H1 (cell line): ENCODE measurements around the gene CD7. TPM values are rescaled to one million over a fixed set of nuclear protein-coding genes. Genes with fewer than 3 reads are reported as not detected.

Source experiments
- CTCF ChIA-PET: fragments of 300-600 bp; sonication (Branson Sonifier 250); formaldehyde crosslinking; loops from one replicate; lab custom pipeline; 2021; ENCODE audit not compliant: partially characterized antibody; lab: Charles Lee
- POLR2A ChIA-PET: fragments of 300-600 bp; sonication (Branson Sonifier 250); formaldehyde crosslinking; loops from one replicate; lab custom pipeline; 2021; ENCODE audit warnings: inconsistent platforms; ENCODE audit not compliant: partially characterized antibody; lab: Charles Lee
- DNase-seq, 2 experiments: peaks; one replicate each; pipeline versions ENCODE4 v3.0.0 to v3.0.0-alpha.2; 2010 to 2022; ENCODE audit warnings: low spot score in 2 of 2, low read depth in 1 of 2, mixed read lengths in 1 of 2
- FAIRE-seq: peaks from 2 replicates; lab custom pipeline; 2011; peaks lifted over from hg19 to GRCh38; lab: Jason Lieb, UNC
- H2AFZ ChIP-seq: 2 replicates; pipeline ENCODE4 v1.8.1; 2012; ENCODE audit warnings: low read length, inconsistent platforms
- H2AK5ac ChIP-seq: 2 replicates; pipeline ENCODE4 v1.6.1; 2013; ENCODE audit warnings: low read depth, low read length
- H2BK120ac ChIP-seq: replicated peaks from 2 replicates; pipeline ENCODE3; 2013; ENCODE audit warnings: low read depth, low read length, inconsistent platforms
- H2BK12ac ChIP-seq: 2 replicates; pipeline ENCODE4 v1.6.1; 2013; ENCODE audit warnings: low read depth, low read length
- H2BK15ac ChIP-seq: 2 replicates; pipeline ENCODE4 v1.6.1; 2013; ENCODE audit warnings: low read length
- H2BK20ac ChIP-seq: 2 replicates; pipeline ENCODE4 v1.6.1; 2013; ENCODE audit warnings: low read length
- H2BK5ac ChIP-seq: 2 replicates; pipeline ENCODE4 v1.6.1; 2013; ENCODE audit warnings: low read depth, low read length
- H3K14ac ChIP-seq: 2 replicates; pipeline ENCODE4 v1.6.1; 2013; ENCODE audit warnings: inconsistent platforms; ENCODE audit not compliant: insufficient read length
- H3K18ac ChIP-seq: 2 replicates; pipeline ENCODE4 v1.6.1; 2013; ENCODE audit warnings: low read length; ENCODE audit errors: extremely low read depth
- H3K23ac ChIP-seq: 2 replicates; pipeline ENCODE4 v1.6.1; 2013; ENCODE audit warnings: inconsistent platforms; ENCODE audit not compliant: insufficient read length
- H3K23me2 ChIP-seq: 2 replicates; pipeline ENCODE4 v1.6.1; 2013; ENCODE audit warnings: low read depth, low read length
- H3K27ac ChIP-seq: 2 replicates; pipeline ENCODE4 v1.6.1; 2011; ENCODE audit warnings: low read depth, low read length, inconsistent platforms
- H3K27me3 ChIP-seq, 4 experiments: replicated peaks in 1 of 4; 1 replicate in 1 of 4; 2 replicates in 3 of 4; pipeline versions ENCODE4 v1.6.1 to v1.8.1; 2011 to 2013; ENCODE audit warnings: low read length in 3 of 4, mild to moderate bottlenecking in 3 of 4, inconsistent platforms in 2 of 4, mixed read lengths in 2 of 4, moderate library complexity in 1 of 4; ENCODE audit not compliant: control insufficient read depth in 3 of 4, insufficient read depth in 3 of 4; ENCODE audit errors: extremely low read depth in 1 of 4
- H3K36me3 ChIP-seq, 4 experiments: 2 replicates each; pipeline versions ENCODE4 v1.6.1 to v1.8.1; 2011 to 2013; ENCODE audit warnings: mild to moderate bottlenecking in 4 of 4, low read length in 3 of 4, moderate library complexity in 2 of 4, control low read depth in 1 of 4, inconsistent platforms in 1 of 4; ENCODE audit not compliant: insufficient read depth in 4 of 4, control insufficient read depth in 2 of 4
- H3K4ac ChIP-seq: replicated peaks from 2 replicates; pipeline ENCODE3; 2013; ENCODE audit warnings: low read length, low read depth, mixed read lengths, inconsistent platforms; ENCODE audit not compliant: insufficient read length
- H3K4me1 ChIP-seq, 4 experiments: replicated peaks in 1 of 4; 1 replicate in 1 of 4; 2 replicates in 3 of 4; pipeline versions ENCODE4 v1.6.1 to v1.8.1; 2011 to 2013; ENCODE audit warnings: low read length in 3 of 4, inconsistent platforms in 2 of 4, mixed read lengths in 1 of 4; ENCODE audit not compliant: insufficient read depth in 4 of 4, control insufficient read depth in 3 of 4
- H3K4me2 ChIP-seq, 2 experiments: 2 replicates each; pipeline versions ENCODE4 v1.6.1 to v1.8.1; 2011 to 2013; ENCODE audit warnings: low read depth in 2 of 2, low read length in 2 of 2, control low read depth in 1 of 2, inconsistent platforms in 1 of 2, mild to moderate bottlenecking in 1 of 2; ENCODE audit not compliant: insufficient read depth in 1 of 2
- H3K4me3 ChIP-seq, 4 experiments: fragments of 200-600, 300-600 bp in 1 of 4; sonication (generic), shearing (Covaris generic), sonication (Bioruptor Twin) in 1 of 4; 2 replicates each; pipeline versions ENCODE4 v1.5.1 to v1.8.1; 2011 to 2016; ENCODE audit warnings: low read length in 4 of 4, low read depth in 3 of 4, control low read depth in 2 of 4, inconsistent platforms in 2 of 4, mild to moderate bottlenecking in 2 of 4, mixed read lengths in 1 of 4, moderate library complexity in 1 of 4; ENCODE audit not compliant: insufficient read depth in 2 of 4; ENCODE audit errors: extremely low read depth in 1 of 4
- H3K56ac ChIP-seq: replicated peaks from 2 replicates; pipeline ENCODE3; 2013; ENCODE audit warnings: low read depth, mild to moderate bottlenecking, mixed read lengths, low read length, inconsistent platforms; ENCODE audit not compliant: insufficient read length
- H3K79me1 ChIP-seq: 2 replicates; pipeline ENCODE4 v1.6.1; 2013; ENCODE audit warnings: low read depth, low read length, control low read depth
- H3K79me2 ChIP-seq, 2 experiments: 2 replicates each; pipeline versions ENCODE4 v1.6.1 to v1.8.1; 2012 to 2013; ENCODE audit warnings: low read length in 2 of 2, mild to moderate bottlenecking in 2 of 2, inconsistent platforms in 1 of 2; ENCODE audit not compliant: insufficient read depth in 2 of 2, control insufficient read depth in 1 of 2
- H3K9ac ChIP-seq, 4 experiments: replicated peaks in 1 of 4; 1 replicate in 1 of 4; 2 replicates in 3 of 4; pipeline versions ENCODE4 v1.6.1 to v1.8.1; 2011 to 2013; ENCODE audit warnings: low read depth in 3 of 4, low read length in 3 of 4, control low read depth in 2 of 4, mild to moderate bottlenecking in 2 of 4, moderate library complexity in 2 of 4, inconsistent platforms in 1 of 4; ENCODE audit errors: extremely low read depth in 1 of 4
- H3K9me3 ChIP-seq, 2 experiments: 2 replicates each; pipeline versions ENCODE4 v1.6.1 to v1.8.1; 2012 to 2013; ENCODE audit warnings: mild to moderate bottlenecking in 2 of 2, moderate library complexity in 2 of 2, control low read depth in 1 of 2, inconsistent platforms in 1 of 2, low read depth in 1 of 2, low read length in 1 of 2, mixed read lengths in 1 of 2; ENCODE audit not compliant: insufficient read depth in 2 of 2
- H4K20me1 ChIP-seq, 2 experiments: replicated peaks in 1 of 2; 2 replicates each; pipeline versions ENCODE3 to v1.8.1; 2011 to 2013; ENCODE audit warnings: inconsistent platforms in 2 of 2, low read length in 2 of 2, mild to moderate bottlenecking in 1 of 2; ENCODE audit not compliant: insufficient read depth in 2 of 2, control insufficient read depth in 1 of 2
- H4K5ac ChIP-seq: 2 replicates; pipeline ENCODE4 v1.6.1; 2013; ENCODE audit warnings: low read length, low read depth, mixed read lengths, inconsistent platforms; ENCODE audit not compliant: insufficient read length
- H4K8ac ChIP-seq: 2 replicates; pipeline ENCODE4 v1.8.0; 2013; ENCODE audit warnings: mild to moderate bottlenecking, moderate library complexity, low read length, inconsistent platforms; ENCODE audit not compliant: insufficient read depth; ENCODE audit errors: extremely low read depth
- H4K91ac ChIP-seq: replicated peaks from 2 replicates; pipeline ENCODE3; 2013; ENCODE audit warnings: low read length, mixed read lengths, inconsistent platforms; ENCODE audit not compliant: insufficient read length
- FOSL1 ChIP-seq: IDR thresholded peaks from 2 replicates; pipeline ENCODE4 v1.6.1; 2011; ENCODE audit warnings: mild to moderate bottlenecking, low read depth, low read length, moderate library complexity; ENCODE audit not compliant: insufficient read depth
- KDM4A ChIP-seq: IDR thresholded peaks from one replicate; pipeline ENCODE4 v1.7.1; 2012; ENCODE audit warnings: low read depth, mild to moderate bottlenecking, moderate library complexity, low read length, inconsistent platforms; ENCODE audit not compliant: severe bottlenecking
- MAFK ChIP-seq: IDR thresholded peaks from 2 replicates; pipeline ENCODE4 v1.6.1; 2012; ENCODE audit warnings: low read depth, mild to moderate bottlenecking, improper control_type of control experiment, low read length
- TAF7 ChIP-seq: optimal IDR thresholded peaks from 2 replicates; pipeline ENCODE3; 2011; ENCODE audit warnings: low read depth, mild to moderate bottlenecking, inconsistent platforms, low read length, moderate library complexity, borderline replicate concordance
- WGBS, 2 experiments: shearing (Covaris generic) in 1 of 2; methylation state at CpG; one replicate each; pipeline versions ENCODE4 v1.1.6 to v1.1.7; 2013 to 2015; ENCODE audit warnings: low lambda C conversion rate in 2 of 2, mixed read lengths in 2 of 2, inconsistent platforms in 1 of 2, low coverage in 1 of 2, missing lambda C conversion rate in 1 of 2; ENCODE audit not compliant: insufficient replicate concordance in 2 of 2, insufficient coverage in 1 of 2, insufficient read length in 1 of 2; ENCODE audit errors: extremely low coverage in 1 of 2, missing lambda C conversion rate in 1 of 2; 5-methylcytosine and 5-hydroxymethylcytosine counted together
- polyA plus RNA-seq, 7 experiments: library from polyadenylated mRNA; depleted of rRNA in 3 of 7; stranded (reverse) in 5 of 7; unstranded in 2 of 7; fragments of >200 nt in 5 of 7; fragments of 200-250 nt in 2 of 7; gene quantifications; 1 replicate in 5 of 7; 2 replicates in 1 of 7; 4 replicates in 1 of 7; pipeline versions ENCODE4 v1.2.1 to v1.2.3, GENCODE V29; 2011 to 2013; ENCODE audit warnings: missing spikeins in 2 of 7, mixed read lengths in 2 of 7
- total RNA-seq: library from RNA; stranded (reverse); fragmentation: NEBNext Ultra II Directional; extraction: Animal tissue kit (Norgen Biotek cat#: 25700); gene quantifications from 2 replicates; pipeline ENCODE4 v1.2.1, GENCODE V29; 2021

Gene CD7
- total and polyA plus RNA-seq, 2 of the 8 experiments (the other 6 are each of a cell fraction or from before 2014, with no cell fraction given): 0.83 to 0.86 TPM

- no peak overlapping the region for H2BK120ac ChIP-seq
- H3K4me1 ChIP-seq: peaks cover 0 to 5% (median 4%) of the 10 kb centered on the region in 4 experiments; a peak in 5 of 7 replicates
- H3K23ac ChIP-seq: no peak overlapping the region
- POLR2A ChIA-PET: interaction anchor here (0.8 to 1.4 kb wide), 3 partner anchors 16 to 81 kb away, joined by 3 to 6 read pairs (median 3); no protein-coding TSS in a partner anchor
- WGBS, 2 experiments: 82% methylated on average over 29 of the region's 29 CpGs; no CpG with 5 or more reads in 1 of the 2 experiments
- no peak overlapping the region for H3K27ac ChIP-seq
- no peak overlapping the region for H3K56ac ChIP-seq
- no peak overlapping the region for H2BK12ac ChIP-seq
- no peak overlapping the region for H2BK20ac ChIP-seq
- DNase-seq (no peak), FAIRE-seq (no peak)
- peak overlapping the region; percentile 25 for H4K8ac ChIP-seq
- H3K18ac ChIP-seq: no peak overlapping the region
- no peak overlapping the region; a peak in 1 of 4 replicates for H3K4me2 ChIP-seq
- no peak overlapping the region for H3K14ac ChIP-seq
- H3K27me3 ChIP-seq: no peaks in the 10 kb centered on the region; a peak in 3 of 7 replicates
- H3K4ac ChIP-seq: no peak overlapping the region
- H2AFZ ChIP-seq: no peak overlapping the region
- H3K9ac ChIP-seq: no peak overlapping the region
- no peak overlapping the region for H4K5ac ChIP-seq
- peaks cover 0 to 14% of the 10 kb centered on the region in 2 experiments; a peak in 1 of 4 replicates for H3K9me3 ChIP-seq
- no peak overlapping the region for H2BK15ac ChIP-seq
- H3K79me1 ChIP-seq: no peaks in the 10 kb centered on the region
- no peak overlapping the region for H2AK5ac ChIP-seq
- peaks cover 5% of the 10 kb centered on the region; the same call in 1 of the 2 replicates for H3K23me2 ChIP-seq
- no peak overlapping the region for H2BK5ac ChIP-seq
- H3K79me2 ChIP-seq: no peaks in the 10 kb centered on the region
- no peak overlapping the region for H3K4me3 ChIP-seq
- no peaks in the 10 kb centered on the region for H3K36me3 ChIP-seq
- CTCF ChIA-PET: interaction anchor here (0.5 to 3.1 kb wide), 11 partner anchors 9 to 230 kb away, joined by 3 to 19 read pairs (median 4); partner anchors contain the start of gene SECTM1
- peaks cover 0 to 11% of the 10 kb centered on the region in 2 experiments for H4K20me1 ChIP-seq
- H4K91ac ChIP-seq: peak overlapping the region; percentile 40
- TF ChIP-seq KDM4A (no peak), MAFK (no peak), FOSL1 (no peak), TAF7 (no peak)
These were observed 586 bp downstream of the CD7 start for GRCh38 chr17:82316651-82317393.
